Skeletal muscle satellite cell (primary cell): ENCODE measurements around the gene AFAP1L2.
A peak's percentile ranks its signal among the peaks of the same experiment; 100 is the strongest.

Experiments
- H3K27me3 ChIP-seq: 2 replicates; pipeline ENCODE4 v1.7.0; 2013; ENCODE audit warnings: low read length; ENCODE audit not compliant: control insufficient read depth, insufficient read depth
- H3K36me3 ChIP-seq: 2 replicates; pipeline ENCODE4 v1.7.0; 2013; ENCODE audit warnings: mild to moderate bottlenecking, control low read depth, low read length; ENCODE audit not compliant: insufficient read depth
- H3K4me1 ChIP-seq: 2 replicates; pipeline ENCODE4 v1.7.0; 2013; ENCODE audit warnings: low read length; ENCODE audit not compliant: control insufficient read depth, insufficient read depth
- H3K4me2 ChIP-seq: 2 replicates; pipeline ENCODE4 v1.7.0; 2013; ENCODE audit warnings: mild to moderate bottlenecking, low read length
- H3K4me3 ChIP-seq: 2 replicates; pipeline ENCODE4 v1.7.0; 2013; ENCODE audit warnings: low read length
- H3K9ac ChIP-seq: 2 replicates; pipeline ENCODE4 v1.7.0; 2013; ENCODE audit warnings: mild to moderate bottlenecking, low read depth, low read length, moderate library complexity
- H3K9me3 ChIP-seq: replicated peaks from 2 replicates; pipeline ENCODE4 v1.7.0; 2013; ENCODE audit warnings: mild to moderate bottlenecking, control low read depth, low read length

Gene AFAP1L2

DNA sequence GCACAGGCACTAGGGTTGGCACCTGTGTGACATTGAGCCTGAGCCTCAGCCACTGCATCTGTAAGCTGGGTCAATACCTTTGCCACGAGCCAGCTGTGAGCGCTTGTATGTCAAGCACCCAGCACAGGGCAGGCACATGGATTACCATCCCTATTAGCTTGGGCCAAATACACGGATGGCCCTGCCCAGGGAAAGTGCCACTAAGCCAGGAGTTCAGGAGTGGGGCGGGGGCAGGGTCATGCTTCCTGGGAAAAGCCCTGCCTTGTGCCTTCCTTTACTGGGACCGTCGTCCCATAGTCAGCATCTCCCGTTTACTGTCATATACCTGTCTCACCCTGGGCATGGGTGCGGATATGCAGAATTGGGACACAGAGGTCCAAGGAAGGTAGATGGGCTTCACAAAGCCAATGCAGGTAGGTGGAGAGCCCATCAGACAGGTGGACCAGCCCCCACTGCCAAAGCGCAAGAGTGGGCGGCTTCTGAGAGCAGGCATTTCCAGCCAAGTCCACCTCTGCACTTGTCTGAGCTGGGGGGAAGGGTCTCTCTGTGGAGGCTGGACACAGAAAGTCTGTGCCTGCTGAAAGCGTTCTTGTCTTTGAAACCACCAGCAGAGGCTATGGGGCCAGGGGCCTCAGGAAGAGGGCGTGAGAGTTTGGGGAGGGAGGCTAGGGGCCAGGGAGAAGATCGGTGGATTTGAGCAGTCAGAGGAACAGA lies 92.6 kb downstream of the AFAP1L2 start:
- peaks cover 8% of the 10 kb centered on the region for H3K4me1 ChIP-seq
- peaks cover 33% of the 10 kb centered on the region for H3K27me3 ChIP-seq
- no peak overlapping the region for H3K9ac ChIP-seq
- H3K9me3 ChIP-seq, result no peaks in the 10 kb centered on the region
- H3K36me3 ChIP-seq, result no peaks in the 10 kb centered on the region
- no peak overlapping the region for H3K4me3 ChIP-seq
- no peak overlapping the region for H3K4me2 ChIP-seq

DNA sequence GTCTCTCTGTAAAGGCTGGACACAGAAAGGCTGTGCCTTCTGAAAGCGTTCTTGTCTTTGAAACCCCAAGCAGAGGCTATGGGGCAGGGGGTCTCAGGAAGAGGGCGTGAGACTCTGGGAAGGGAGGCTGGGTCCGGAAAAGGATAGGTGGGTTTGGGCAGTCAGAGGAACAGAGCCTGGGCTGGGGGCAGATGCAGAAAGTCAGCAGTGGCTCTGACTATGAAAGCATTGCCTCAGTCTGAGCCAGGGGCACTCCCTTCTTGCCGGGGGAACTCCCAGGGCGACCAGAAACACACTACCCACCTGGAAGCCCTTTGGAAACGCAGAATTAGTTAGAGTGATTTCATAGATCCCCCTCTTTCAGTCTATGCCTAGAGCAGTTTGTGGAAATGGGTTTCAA lies 93.3 kb downstream of the AFAP1L2 start:
- Histone ChIP-seq H3K27me3 (peaks cover 32% of the 10 kb centered on the region), H3K4me3 (no peak overlapping the region), H3K4me2 (no peak overlapping the region), H3K36me3 (no peaks in the 10 kb centered on the region), H3K4me1 (peaks cover 12% of the 10 kb centered on the region), H3K9ac (no peak overlapping the region), H3K9me3 (no peaks in the 10 kb centered on the region)

DNA sequence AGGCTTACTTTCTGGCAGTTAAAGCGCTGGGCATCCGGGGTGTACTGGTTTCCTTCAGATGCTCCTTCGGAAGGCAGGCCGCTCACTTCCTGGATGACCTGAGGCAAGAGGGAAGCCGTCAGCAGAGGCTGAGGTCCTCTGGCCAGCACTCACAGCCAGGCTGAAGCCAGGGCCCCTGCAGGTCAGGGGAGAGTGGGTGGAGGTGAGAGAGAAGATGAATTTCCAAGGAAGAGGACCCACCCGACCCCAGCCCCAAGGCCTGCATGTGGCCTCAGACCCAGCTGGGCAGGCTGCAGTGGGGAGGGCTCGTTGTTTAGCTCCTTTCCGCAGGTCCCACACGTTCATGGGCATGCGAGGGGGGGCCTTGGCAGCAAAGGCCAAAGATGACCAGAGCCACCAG lies 94.0 kb downstream of the AFAP1L2 start:
- Histone ChIP-seq H3K4me3 (no peak overlapping the region), H3K36me3 (no peaks in the 10 kb centered on the region), H3K27me3 (peaks cover 32% of the 10 kb centered on the region), H3K9ac (no peak overlapping the region), H3K4me2 (no peak overlapping the region), H3K9me3 (no peaks in the 10 kb centered on the region), H3K4me1 (peaks cover 12% of the 10 kb centered on the region)

DNA sequence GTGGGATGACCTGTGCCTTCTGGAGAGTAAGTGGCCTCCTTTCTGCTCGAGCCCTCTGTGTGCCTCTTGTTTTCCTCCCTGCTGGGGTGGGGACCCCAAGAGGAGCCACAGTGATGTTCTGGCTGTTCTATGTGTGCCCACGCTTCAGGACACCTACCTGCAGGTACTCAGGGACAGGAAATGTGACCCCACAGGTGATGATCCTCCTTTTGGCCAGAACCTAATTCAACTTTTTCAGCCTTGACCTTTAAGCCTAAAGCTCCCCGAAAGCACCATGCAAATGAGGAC lies 95.0 kb downstream of the AFAP1L2 start:
- Histone ChIP-seq H3K4me1 (peaks cover 16% of the 10 kb centered on the region), H3K27me3 (peaks cover 32% of the 10 kb centered on the region), H3K36me3 (no peaks in the 10 kb centered on the region), H3K9me3 (no peaks in the 10 kb centered on the region), H3K9ac (no peak overlapping the region), H3K4me3 (no peak overlapping the region), H3K4me2 (no peak overlapping the region)

GRCh38 chr10:114308531-114309363 lies 95.6 kb downstream of the AFAP1L2 start:
- Histone ChIP-seq H3K36me3 (no peaks in the 10 kb centered on the region), H3K9me3 (no peaks in the 10 kb centered on the region), H3K4me2 (no peak overlapping the region), H3K4me3 (no peak overlapping the region), H3K27me3 (peaks cover 30% of the 10 kb centered on the region), H3K9ac (no peak overlapping the region), H3K4me1 (peaks cover 19% of the 10 kb centered on the region)

DNA sequence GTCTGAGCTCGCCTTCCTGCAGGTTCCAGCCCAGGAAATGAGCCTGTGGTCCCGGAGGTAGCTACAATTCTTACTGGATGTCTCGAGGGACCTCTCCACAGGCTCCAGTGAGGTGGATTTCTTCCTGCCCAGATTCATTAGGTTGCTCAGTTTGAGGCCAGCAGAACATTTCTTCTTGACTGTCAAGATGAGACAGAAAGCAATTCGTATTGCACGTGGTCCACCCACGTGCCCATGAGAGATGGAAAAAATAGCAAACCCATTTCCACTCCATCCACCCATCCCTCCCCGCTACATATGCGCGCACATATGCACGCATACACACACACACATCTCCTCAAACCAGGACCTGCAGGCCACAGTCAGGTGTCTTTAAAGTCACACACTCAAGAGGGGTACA lies 96.6 kb downstream of the AFAP1L2 start:
- Histone ChIP-seq H3K36me3 (no peaks in the 10 kb centered on the region), H3K9ac (no peak overlapping the region), H3K4me3 (no peak overlapping the region), H3K4me1 (peaks cover 19% of the 10 kb centered on the region), H3K9me3 (no peaks in the 10 kb centered on the region), H3K27me3 (peaks cover 25% of the 10 kb centered on the region), H3K4me2 (no peak overlapping the region)

DNA sequence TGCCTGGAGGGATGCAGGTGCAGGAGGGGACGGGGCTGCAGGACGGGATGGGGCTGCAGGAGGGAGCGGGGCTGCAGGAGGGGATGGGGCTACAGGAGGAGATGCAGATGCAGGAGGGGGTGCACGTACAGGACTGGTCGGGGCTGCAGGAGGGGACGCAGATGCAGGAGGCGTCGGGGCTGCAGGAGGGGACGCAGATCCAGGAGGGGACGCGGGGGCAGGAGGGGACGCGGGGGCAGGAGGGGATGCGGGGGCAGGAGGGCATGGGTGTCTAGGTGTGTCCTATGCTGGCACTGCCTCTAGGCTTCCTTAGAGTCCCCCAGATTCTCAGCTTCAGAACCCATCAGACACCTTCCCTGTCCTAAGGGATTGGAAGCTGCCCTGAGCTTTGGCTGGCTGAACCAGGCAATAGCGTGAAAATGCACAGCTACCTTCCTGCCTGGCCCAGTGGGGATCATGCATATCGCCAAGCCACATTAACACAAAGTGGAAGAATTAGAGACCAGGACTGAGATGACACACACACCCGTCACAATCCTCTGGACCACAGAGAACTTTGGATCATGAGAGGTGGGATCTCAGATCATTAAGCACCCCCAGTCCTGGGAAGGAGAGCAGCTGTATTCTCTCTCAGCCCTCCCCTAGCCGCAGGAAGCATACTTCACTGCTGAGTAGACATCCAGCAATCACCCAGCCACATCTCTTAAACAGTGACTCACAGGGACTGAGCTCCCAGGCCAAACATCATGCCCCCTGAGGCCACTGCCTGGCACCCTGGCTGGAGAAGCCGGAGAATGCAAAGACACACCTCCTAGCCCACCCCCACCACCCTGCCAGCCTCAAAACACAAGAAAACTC lies 98.0 kb downstream of the AFAP1L2 start:
- peak overlapping the region; percentile 20 for H3K4me2 ChIP-seq
- H3K27me3 ChIP-seq, result peaks cover 23% of the 10 kb centered on the region
- H3K4me3 ChIP-seq, result no peak overlapping the region
- no peak overlapping the region for H3K9ac ChIP-seq
- H3K4me1 ChIP-seq, result peaks cover 19% of the 10 kb centered on the region
- no peaks in the 10 kb centered on the region for H3K9me3 ChIP-seq
- H3K36me3 ChIP-seq, result no peaks in the 10 kb centered on the region

GRCh38 chr10:114305521-114305925 lies 98.8 kb downstream of the AFAP1L2 start:
- Histone ChIP-seq H3K9ac (no peak overlapping the region), H3K9me3 (no peaks in the 10 kb centered on the region), H3K4me3 (no peak overlapping the region)

GRCh38 chr10:114304571-114305421 lies 99.5 kb downstream of the AFAP1L2 start:
- H3K4me2 ChIP-seq, result peak overlapping the region; percentile 47
- H3K9me3 ChIP-seq, result no peaks in the 10 kb centered on the region
- peaks cover 19% of the 10 kb centered on the region for H3K4me1 ChIP-seq
- H3K9ac ChIP-seq, result no peak overlapping the region
- peaks cover 24% of the 10 kb centered on the region for H3K27me3 ChIP-seq
- no peaks in the 10 kb centered on the region for H3K36me3 ChIP-seq
- no peak overlapping the region for H3K4me3 ChIP-seq

More at GRCh38 chr10:114305521-114305925, 98.8 kb downstream of the AFAP1L2 start:
- Histone ChIP-seq H3K36me3 (no peaks in the 10 kb centered on the region), H3K27me3 (peaks cover 24% of the 10 kb centered on the region), H3K4me1 (peaks cover 19% of the 10 kb centered on the region), H3K4me2 (no peak overlapping the region)

DNA sequence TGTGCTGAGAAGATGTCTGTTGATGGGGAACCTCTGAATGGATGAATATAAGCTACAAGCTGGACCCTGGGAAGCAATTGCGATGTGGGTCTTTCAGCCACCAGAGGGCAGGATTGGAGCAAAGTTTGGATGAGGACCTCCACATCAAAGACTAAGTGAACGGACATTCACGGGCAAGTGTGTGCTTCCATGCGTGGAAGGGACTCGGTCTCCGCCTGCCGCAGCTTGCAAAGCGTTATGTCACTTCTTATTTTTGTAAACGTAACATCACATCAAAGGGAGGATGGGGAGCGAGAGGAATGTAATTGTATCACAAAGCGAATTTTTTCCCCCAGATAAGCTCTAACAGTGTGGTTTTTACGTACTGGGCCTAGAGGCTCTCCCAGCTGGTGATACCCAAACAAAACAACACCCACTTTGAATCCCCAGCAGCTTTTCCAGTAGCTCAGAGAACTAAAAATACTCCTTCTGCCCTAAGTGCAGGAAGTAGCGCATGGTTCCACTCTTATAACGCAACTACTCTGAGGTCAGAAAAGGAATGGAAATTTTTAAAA lies 100.2 kb downstream of the AFAP1L2 start:
- H3K4me3 ChIP-seq, result no peak overlapping the region
- H3K36me3 ChIP-seq, result no peaks in the 10 kb centered on the region
- H3K4me2 ChIP-seq, result peak overlapping the region; percentile 47
- no peak overlapping the region for H3K9ac ChIP-seq
- H3K4me1 ChIP-seq, result peaks cover 19% of the 10 kb centered on the region
- peaks cover 24% of the 10 kb centered on the region for H3K27me3 ChIP-seq
- no peaks in the 10 kb centered on the region for H3K9me3 ChIP-seq
